Transverse colon (tissue), 4 donors: ENCODE results near the gene EEF2. TPM values are rescaled to one million over a fixed set of nuclear protein-coding genes. Genes with fewer than 3 reads are reported as not detected.
A peak's percentile ranks its signal among the peaks of the same experiment; 100 is the strongest.

Experiments
- DNase-seq: peaks from one replicate; pipeline ENCODE4 v3.0.0-alpha.2; 2019
- H3K27ac ChIP-seq, 4 donors: fragments of 200-600 bp; sonication (generic); 2 replicates each; pipeline ENCODE4 v1.5.1; 2016 to 2018; ENCODE audit warnings: inconsistent platforms in 4 of 4
- H3K27me3 ChIP-seq: fragments of 200-600 bp; sonication (generic); 2 replicates; pipeline ENCODE4 v1.5.1; 2017; ENCODE audit warnings: inconsistent platforms
- H3K36me3 ChIP-seq, 4 donors: fragments of 200-600 bp; sonication (generic); 2 replicates each; pipeline ENCODE4 v1.5.1; 2017 to 2019; ENCODE audit warnings: inconsistent platforms in 4 of 4
- H3K4me1 ChIP-seq, 4 donors: fragments of 200-600 bp; sonication (generic); 2 replicates each; pipeline ENCODE4 v1.5.1; 2017 to 2020; ENCODE audit warnings: inconsistent platforms in 4 of 4
- H3K4me3 ChIP-seq, 4 donors: fragments of 200-600 bp; sonication (generic); 1 replicate in 1 of 4; 2 replicates in 3 of 4; pipeline versions ENCODE4 v1.5.1 to v1.6.1; 2017 to 2019; ENCODE audit warnings: inconsistent platforms in 4 of 4
- H3K9me3 ChIP-seq, 2 donors: fragments of 200-600 bp; sonication (generic); 2 replicates each; pipeline ENCODE4 v1.5.1; 2017 to 2019; ENCODE audit warnings: inconsistent platforms in 2 of 2
- EP300 ChIP-seq: sonication (generic); formaldehyde crosslinking; IDR thresholded peaks from one replicate; pipeline ENCODE4 v1.6.1; 2017; ENCODE audit warnings: antibody characterized with exemption, low read depth
- POLR2A ChIP-seq: fragments of 450-650 bp; IDR thresholded peaks from one replicate; pipeline ENCODE4 v1.6.1; 2016; ENCODE audit warnings: antibody characterized with exemption, mild to moderate bottlenecking, moderate library complexity
- POLR2AphosphoS5 ChIP-seq, 3 donors: sonication (generic); formaldehyde crosslinking; IDR thresholded peaks; one replicate each; pipeline ENCODE4 v1.6.1; 2016; ENCODE audit warnings: antibody characterized with exemption in 3 of 3
- WGBS, 2 donors: methylation state at CpG; one replicate each; pipeline ENCODE4 v1.1.5; 2018; ENCODE audit warnings: low coverage in 1 of 2; 5-methylcytosine and 5-hydroxymethylcytosine counted together
- in situ Hi-C, 4 donors: fragments of 200-750 bp; cut with MboI; loops; one replicate each; pipeline versions ENCODE4 v1.15.0 to v1.15.1; 2017; ENCODE audit warnings: low sequenced_read_pairs in 3 of 4, low pct_ligation_motif_present in 1 of 4, low pct_unique_long_range_greater_than_20kb in 1 of 4
- intact Hi-C: fragments of 100-400 bp; cut with DNase I; formaldehyde crosslinking; loops from one replicate; pipeline ENCODE4 v1.15.1; 2023; ENCODE audit warnings: low total_unique reads
- total RNA-seq, 4 donors: library from RNA; depleted of rRNA; stranded (reverse); fragments of >200 nt; gene quantifications; one replicate each; pipeline ENCODE4 v1.1.0, GENCODE V29; 2016
- TF ChIP-seq, protein P1 (sequence below), 5 experiments: fragments of 200-600 bp in 3 of 5; fragments of 450-650 bp in 2 of 5; sonication (generic) in 3 of 5; IDR thresholded peaks; 1 replicate in 2 of 5; 2 replicates in 3 of 5; pipeline ENCODE4 v1.5.1; 2016 to 2017; ENCODE audit warnings: antibody characterized with exemption in 5 of 5, inconsistent platforms in 3 of 5, mild to moderate bottlenecking in 2 of 5, moderate library complexity in 1 of 5

The EEF2 gene
- total RNA-seq, 4 donors from 2014 or later = 1,013 to 1,686 (median 1,532) TPM

DNA sequence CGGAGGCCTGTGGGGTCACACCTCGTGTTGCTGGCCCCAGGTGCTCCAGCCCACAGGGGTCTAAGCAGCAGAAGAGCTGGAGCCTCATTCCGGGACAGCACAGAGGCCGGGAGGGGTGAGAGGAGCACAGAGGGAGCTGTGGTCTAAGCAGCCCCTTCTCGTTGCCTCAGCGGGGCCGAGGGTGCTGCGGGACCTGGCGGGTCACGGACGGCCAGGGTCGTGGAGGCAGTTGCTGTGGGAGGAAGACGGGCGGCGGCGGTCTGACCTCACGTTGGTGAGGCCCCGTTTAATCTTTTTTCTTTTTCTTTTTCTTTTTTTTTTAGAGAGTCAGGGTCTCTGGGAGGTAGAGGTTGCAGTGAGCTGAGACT is 44.0 kb upstream of the EEF2 start:
- DNase-seq = no peak
- Histone ChIP-seq H3K27ac (no peak overlapping the region), H3K4me3 (no peak overlapping the region), H3K27me3 (no peaks in the 10 kb centered on the region), H3K36me3 (peaks cover 0 to 26% (median 8%) of the 10 kb centered on the region in 4 donors), H3K9me3 (no peaks in the 10 kb centered on the region), H3K4me1 (no peaks in the 10 kb centered on the region)
- intact Hi-C loops = no loop called here
- WGBS, 2 donors = 95% methylated on average over 17 of the region's 18 CpGs; no CpG with 5 or more reads in 1 of the 2 donors
- in situ Hi-C loops = no loop called here
- TF ChIP-seq POLR2A (no peak), POLR2AphosphoS5 (IDR thresholded peaks at IDR 0.05) (peak in 1 of 3 donors; percentile 4), EP300 (no peak)
- TF ChIP-seq, protein P1, sequence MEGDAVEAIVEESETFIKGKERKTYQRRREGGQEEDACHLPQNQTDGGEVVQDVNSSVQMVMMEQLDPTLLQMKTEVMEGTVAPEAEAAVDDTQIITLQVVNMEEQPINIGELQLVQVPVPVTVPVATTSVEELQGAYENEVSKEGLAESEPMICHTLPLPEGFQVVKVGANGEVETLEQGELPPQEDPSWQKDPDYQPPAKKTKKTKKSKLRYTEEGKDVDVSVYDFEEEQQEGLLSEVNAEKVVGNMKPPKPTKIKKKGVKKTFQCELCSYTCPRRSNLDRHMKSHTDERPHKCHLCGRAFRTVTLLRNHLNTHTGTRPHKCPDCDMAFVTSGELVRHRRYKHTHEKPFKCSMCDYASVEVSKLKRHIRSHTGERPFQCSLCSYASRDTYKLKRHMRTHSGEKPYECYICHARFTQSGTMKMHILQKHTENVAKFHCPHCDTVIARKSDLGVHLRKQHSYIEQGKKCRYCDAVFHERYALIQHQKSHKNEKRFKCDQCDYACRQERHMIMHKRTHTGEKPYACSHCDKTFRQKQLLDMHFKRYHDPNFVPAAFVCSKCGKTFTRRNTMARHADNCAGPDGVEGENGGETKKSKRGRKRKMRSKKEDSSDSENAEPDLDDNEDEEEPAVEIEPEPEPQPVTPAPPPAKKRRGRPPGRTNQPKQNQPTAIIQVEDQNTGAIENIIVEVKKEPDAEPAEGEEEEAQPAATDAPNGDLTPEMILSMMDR (IDR thresholded peaks at IDR 0.05) = no peak

DNA sequence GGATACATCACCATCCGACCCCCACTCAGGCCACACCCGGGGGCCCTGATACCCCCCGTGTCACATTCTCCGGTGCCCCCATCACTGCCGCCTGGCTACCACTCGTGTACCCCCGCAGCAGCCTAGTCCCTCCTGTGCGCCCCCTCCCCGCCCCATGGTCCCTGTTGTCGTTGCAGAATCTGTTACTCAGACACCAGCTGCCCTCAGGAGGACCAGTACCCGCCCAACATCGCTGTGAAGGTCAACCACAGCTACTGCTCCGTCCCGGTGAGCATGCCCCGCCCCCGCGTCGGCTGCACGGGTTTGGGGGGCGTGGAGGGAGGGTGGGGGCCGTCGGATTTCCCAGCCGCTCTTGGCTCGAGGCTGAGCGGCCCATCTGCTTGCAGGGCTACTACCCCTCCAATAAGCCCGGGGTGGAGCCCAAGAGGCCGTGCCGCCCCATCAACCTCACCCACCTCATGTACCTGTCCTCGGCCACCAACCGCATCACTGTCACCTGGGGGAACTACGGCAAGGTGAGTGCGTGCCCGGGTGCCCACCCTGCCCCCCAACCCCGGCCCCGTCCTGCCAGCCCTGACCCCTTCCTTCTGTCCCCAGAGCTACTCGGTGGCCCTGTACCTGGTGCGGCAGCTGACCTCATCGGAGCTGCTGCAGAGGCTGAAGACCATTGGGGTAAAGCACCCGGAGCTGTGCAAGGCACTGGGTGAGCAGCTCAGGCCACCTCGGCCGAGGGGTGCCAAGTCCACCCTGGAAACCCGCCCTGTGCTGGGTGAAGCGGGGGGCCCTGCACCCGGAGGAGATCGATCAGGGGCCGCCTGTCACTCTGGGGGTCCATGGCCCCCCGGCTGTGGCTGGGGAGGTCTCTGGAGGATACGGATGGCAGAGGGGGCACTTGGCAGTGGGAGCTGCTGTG is 43.3 kb upstream of the EEF2 start:
- TF ChIP-seq EP300 = no peak
- no peak for TF ChIP-seq POLR2AphosphoS5 (IDR thresholded peaks at IDR 0.05)
- TF ChIP-seq, protein P1 (IDR thresholded peaks at IDR 0.05) = no peak
- no peak for TF ChIP-seq POLR2A
- in situ Hi-C loops = no loop called here
- no peak overlapping the region for H3K27ac ChIP-seq
- 80 to 94% methylated on average over 3 to 45 of the region's 48 CpGs for WGBS, 2 donors
- no peaks in the 10 kb centered on the region for H3K9me3 ChIP-seq
- no peak overlapping the region for H3K4me3 ChIP-seq
- intact Hi-C loops = no loop called here
- no peaks in the 10 kb centered on the region for H3K27me3 ChIP-seq
- H3K4me1 ChIP-seq = no peaks in the 10 kb centered on the region
- no peak for DNase-seq
- H3K36me3 ChIP-seq = peaks cover 0 to 20% (median 5%) of the 10 kb centered on the region in 4 donors

DNA sequence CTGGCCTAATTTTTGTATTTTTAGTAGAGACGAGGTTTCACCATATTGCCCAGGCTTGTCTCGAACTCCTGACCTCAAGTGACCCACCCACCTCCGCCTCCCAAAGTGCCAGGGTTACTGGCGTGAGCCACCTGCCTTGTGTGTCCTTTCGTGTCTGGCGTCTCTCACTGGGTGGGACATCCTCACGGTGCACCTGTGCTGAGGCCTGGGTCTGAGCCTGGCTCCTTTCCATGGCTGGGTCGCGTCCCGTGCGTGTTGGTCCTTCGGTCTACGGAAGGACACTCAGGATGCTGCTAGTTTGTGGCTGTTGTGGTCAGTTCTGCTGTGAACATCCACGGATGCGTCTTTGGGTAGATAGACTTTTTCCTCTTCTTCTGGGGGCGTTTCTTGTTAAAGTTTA is 41.9 kb upstream of the EEF2 start:
- in situ Hi-C loops = no loop called here
- H3K27ac ChIP-seq = no peak overlapping the region
- H3K27me3 ChIP-seq = no peaks in the 10 kb centered on the region
- H3K36me3 ChIP-seq = peaks cover 0 to 13% (median 4%) of the 10 kb centered on the region in 4 donors
- TF ChIP-seq POLR2A (no peak), EP300 (no peak), POLR2AphosphoS5 (IDR thresholded peaks at IDR 0.05) (no peak)
- TF ChIP-seq, protein P1 (IDR thresholded peaks at IDR 0.05) = no peak
- H3K4me1 ChIP-seq = no peaks in the 10 kb centered on the region
- no peak overlapping the region for H3K4me3 ChIP-seq
- H3K9me3 ChIP-seq = no peaks in the 10 kb centered on the region
- intact Hi-C loops = no loop called here
- DNase-seq = no peak
- 93 to 99% methylated on average over 13 to 16 of the region's 16 CpGs for WGBS, 2 donors

DNA sequence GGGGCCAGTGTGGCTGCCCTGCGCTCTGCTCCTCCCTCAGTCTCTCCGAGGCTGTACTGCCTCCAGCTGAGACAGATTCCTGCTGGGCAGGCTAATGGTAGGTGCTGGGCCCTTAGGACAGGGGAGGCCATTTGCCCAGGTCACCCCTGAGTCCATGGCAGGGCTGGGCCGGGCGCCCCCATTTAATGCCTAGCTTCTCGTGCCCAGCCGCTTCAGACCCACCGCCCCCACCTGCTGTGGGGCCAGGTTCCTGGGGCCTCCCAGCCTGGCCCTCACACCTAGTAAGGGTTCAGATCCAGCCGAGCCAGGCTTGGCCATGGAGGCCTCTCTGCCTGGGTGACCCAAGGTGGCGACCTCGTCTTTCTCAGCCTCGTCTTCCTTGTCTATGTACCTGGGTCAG is 40.1 kb upstream of the EEF2 start:
- 69% methylated on average over 11 of the region's 11 CpGs; no CpG with 5 or more reads in 1 of the 2 donors for WGBS, 2 donors
- TF ChIP-seq POLR2AphosphoS5 (IDR thresholded peaks at IDR 0.05) (no peak), EP300 (no peak), POLR2A (no peak)
- TF ChIP-seq, protein P1 (IDR thresholded peaks at IDR 0.05) = no peak
- H3K9me3 ChIP-seq = no peaks in the 10 kb centered on the region
- in situ Hi-C loops = no loop called here
- intact Hi-C loops = no loop called here
- no peak overlapping the region for H3K27ac ChIP-seq
- H3K36me3 ChIP-seq = peaks cover 0 to 13% (median 4%) of the 10 kb centered on the region in 4 donors
- no peaks in the 10 kb centered on the region for H3K27me3 ChIP-seq
- H3K4me1 ChIP-seq = peaks cover 0 to under 1% (median 0%) of the 10 kb centered on the region in 4 donors
- no peak overlapping the region for H3K4me3 ChIP-seq
- DNase-seq = no peak
